HG03103 (cell line): Measurements from ENCODE around the gene XDH.

Experiments used
- ATAC-seq: cut with Tn5 transposase; IDR thresholded peaks from one replicate; pipeline ENCODE4 v1.9.1; 2021; ENCODE audit warnings: low read depth; ENCODE audit not compliant: unreplicated experiment

XDH gene

GRCh38 chr2:31296641-31297287, 117.8 kb downstream of the XDH start:
- ATAC-seq = no peak

- ATAC-seq = no peak
These were observed 120.3 kb downstream of the XDH start for GRCh38 chr2:31294196-31294595.

GRCh38 chr2:31287654-31288053, 126.9 kb downstream of the XDH start:
- no peak for ATAC-seq

GRCh38 chr2:31286961-31287550, 127.5 kb downstream of the XDH start:
- no peak for ATAC-seq

DNA sequence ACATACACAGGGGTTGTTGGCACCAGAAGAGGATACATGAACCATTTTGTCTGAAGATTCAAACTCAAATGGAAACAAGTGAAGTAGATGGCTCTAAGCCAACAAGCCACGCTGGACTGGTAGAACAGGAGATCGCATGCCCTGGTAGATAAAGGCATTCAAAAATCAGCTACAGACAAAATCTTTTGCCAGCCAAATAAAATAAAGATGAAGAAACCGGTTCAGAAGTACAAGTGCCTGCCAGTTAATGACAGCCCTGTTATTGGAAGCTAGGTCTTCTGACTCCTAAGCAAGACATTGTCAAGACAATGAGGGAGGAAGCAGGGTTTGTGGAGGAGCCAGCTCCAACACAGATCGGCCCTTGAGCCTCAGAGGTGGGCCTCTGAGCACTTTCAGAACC, 128.3 kb downstream of the XDH start:
- ATAC-seq = no peak
